Measurements from ENCODE around the gene RNPS1.

DNA sequence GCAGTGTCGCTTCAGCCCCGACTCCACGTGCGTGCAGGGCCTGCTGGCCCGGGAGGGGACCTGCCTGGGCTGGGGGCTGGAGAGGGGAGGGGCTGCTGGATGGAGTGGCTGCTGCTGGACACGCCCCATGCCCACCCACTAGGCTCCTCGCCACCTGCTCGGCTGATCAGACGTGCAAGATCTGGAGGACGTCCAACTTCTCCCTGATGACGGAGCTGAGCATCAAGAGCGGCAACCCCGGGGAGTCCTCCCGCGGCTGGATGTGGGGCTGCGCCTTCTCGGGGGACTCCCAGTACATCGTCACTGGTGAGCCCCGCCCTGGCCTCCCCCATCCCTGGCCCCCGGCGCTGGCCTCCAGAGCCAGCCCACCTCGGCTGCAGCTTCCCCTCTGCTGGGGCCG lies 59.6 kb downstream of the RNPS1 start:
- TF ChIP-seq CTCF (IDR thresholded peaks at IDR 0.05; ENCODE audit: borderline replicate concordance, extremely low read depth, low read length, poor library complexity, severe bottlenecking) (no peak), EZH2 (IDR thresholded peaks at IDR 0.05; ENCODE audit: borderline replicate concordance, low read depth, low read length, severe bottlenecking) (no peak)

Data from DND-41 (cell line).